22Rv1 (cell line): Measurements from ENCODE around the gene KARS1.

Experiments
- ZFX ChIP-seq: fragments of 450-650 bp; IDR thresholded peaks from 2 replicates; pipeline ENCODE4 v1.6.1; 2017; ENCODE audit warnings: antibody characterized with exemption, borderline replicate concordance
- TF ChIP-seq, protein P1 (sequence below): fragments of 450-650 bp; IDR thresholded peaks from 2 replicates; pipeline ENCODE4 v1.5.1; 2017; ENCODE audit warnings: mild to moderate bottlenecking

DNA sequence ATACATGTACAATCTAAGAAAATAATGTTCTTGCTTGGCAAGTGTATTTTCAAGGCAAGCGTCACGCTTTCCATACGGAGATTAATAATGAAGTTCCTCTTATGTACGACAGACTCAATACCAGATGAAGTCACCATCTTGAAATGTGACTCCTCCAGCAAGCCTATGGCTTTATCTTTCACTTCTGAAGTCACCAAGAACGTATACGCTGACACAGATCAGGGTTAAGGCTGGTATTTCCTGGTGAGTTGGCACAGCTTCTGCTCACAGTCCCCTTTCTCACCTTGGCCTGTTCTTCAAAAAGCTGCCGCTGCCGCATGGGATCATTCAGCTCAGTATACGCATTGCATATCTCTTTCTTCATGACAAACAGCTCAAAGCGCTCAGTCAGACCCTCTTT lies 18.3 kb downstream of the KARS1 start:
- TF ChIP-seq, protein P1, sequence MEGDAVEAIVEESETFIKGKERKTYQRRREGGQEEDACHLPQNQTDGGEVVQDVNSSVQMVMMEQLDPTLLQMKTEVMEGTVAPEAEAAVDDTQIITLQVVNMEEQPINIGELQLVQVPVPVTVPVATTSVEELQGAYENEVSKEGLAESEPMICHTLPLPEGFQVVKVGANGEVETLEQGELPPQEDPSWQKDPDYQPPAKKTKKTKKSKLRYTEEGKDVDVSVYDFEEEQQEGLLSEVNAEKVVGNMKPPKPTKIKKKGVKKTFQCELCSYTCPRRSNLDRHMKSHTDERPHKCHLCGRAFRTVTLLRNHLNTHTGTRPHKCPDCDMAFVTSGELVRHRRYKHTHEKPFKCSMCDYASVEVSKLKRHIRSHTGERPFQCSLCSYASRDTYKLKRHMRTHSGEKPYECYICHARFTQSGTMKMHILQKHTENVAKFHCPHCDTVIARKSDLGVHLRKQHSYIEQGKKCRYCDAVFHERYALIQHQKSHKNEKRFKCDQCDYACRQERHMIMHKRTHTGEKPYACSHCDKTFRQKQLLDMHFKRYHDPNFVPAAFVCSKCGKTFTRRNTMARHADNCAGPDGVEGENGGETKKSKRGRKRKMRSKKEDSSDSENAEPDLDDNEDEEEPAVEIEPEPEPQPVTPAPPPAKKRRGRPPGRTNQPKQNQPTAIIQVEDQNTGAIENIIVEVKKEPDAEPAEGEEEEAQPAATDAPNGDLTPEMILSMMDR = no peak
- TF ChIP-seq ZFX = no peak
